ENCODE results near the gene PPP6R2.

PPP6R2 gene

DNA sequence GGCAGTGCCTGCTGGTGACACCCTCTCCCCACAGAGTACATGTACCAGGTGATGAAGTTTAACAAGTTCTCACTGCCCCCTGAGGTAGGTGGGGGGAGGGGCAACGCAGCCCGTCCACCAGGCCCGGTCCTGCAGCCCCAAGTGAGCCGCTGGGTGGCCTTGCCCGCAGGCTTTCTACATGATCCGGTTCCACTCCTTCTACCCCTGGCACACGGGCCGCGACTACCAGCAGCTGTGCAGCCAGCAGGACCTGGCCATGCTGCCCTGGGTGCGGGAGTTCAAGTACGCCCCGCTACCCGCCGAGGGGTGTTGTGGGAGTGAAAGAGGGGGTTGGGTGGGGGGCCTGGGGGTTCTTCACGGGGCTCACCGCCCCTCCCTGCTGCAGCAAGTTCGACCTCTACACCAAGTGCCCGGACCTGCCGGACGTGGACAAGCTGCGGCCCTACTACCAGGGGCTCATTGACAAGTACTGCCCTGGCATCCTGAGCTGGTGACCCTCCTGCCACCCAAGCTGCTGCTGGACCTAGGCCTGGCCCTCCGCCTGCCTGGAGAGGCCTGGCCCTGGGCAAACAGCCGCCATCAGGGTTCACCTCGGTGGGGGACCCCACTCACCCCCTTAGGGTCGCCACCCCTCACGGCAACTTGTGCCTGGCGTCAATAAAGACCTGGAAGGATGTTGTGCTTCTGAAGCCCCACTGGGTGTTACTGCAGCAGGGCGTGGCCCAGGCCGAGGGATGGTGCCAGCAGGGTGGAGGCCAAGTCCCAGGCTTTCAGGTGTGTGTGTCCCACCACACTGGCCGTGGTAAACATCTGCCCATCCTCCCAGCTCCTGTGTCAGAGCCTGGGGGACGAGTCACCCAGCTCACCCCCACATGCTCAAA lies 146.5 kb downstream of the PPP6R2 start:
- H3K4me2 ChIP-seq (ENCODE audit: low read length), result no peak overlapping the region
- no peaks in the 10 kb centered on the region for H3K27me3 ChIP-seq (ENCODE audit: insufficient read depth, low read length)
- no peaks in the 10 kb centered on the region for H3K79me2 ChIP-seq (ENCODE audit: insufficient read depth, low read length)
- no peak overlapping the region for H2AFZ ChIP-seq (ENCODE audit: low read length)
- TF ChIP-seq, protein P1, sequence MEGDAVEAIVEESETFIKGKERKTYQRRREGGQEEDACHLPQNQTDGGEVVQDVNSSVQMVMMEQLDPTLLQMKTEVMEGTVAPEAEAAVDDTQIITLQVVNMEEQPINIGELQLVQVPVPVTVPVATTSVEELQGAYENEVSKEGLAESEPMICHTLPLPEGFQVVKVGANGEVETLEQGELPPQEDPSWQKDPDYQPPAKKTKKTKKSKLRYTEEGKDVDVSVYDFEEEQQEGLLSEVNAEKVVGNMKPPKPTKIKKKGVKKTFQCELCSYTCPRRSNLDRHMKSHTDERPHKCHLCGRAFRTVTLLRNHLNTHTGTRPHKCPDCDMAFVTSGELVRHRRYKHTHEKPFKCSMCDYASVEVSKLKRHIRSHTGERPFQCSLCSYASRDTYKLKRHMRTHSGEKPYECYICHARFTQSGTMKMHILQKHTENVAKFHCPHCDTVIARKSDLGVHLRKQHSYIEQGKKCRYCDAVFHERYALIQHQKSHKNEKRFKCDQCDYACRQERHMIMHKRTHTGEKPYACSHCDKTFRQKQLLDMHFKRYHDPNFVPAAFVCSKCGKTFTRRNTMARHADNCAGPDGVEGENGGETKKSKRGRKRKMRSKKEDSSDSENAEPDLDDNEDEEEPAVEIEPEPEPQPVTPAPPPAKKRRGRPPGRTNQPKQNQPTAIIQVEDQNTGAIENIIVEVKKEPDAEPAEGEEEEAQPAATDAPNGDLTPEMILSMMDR (IDR thresholded peaks at IDR 0.05; ENCODE audit: low read length), result no peak
- TF ChIP-seq EZH2 (IDR thresholded peaks at IDR 0.05; ENCODE audit: borderline replicate concordance, low read length), result no peak
- no peaks in the 10 kb centered on the region for H3K9me3 ChIP-seq (ENCODE audit: low read length)
- H4K20me1 ChIP-seq (ENCODE audit: insufficient read depth, low read length), result no peaks in the 10 kb centered on the region
- H3K4me1 ChIP-seq (ENCODE audit: insufficient read depth, low read length, severe bottlenecking), result peaks cover 19% of the 10 kb centered on the region
- no peak overlapping the region for H3K4me3 ChIP-seq (ENCODE audit: low read depth, low read length, poor library complexity, severe bottlenecking)
- H3F3A ChIP-seq (ENCODE audit: insufficient read depth, low read length), result no peaks in the 10 kb centered on the region
- H3K9me2 ChIP-seq (ENCODE audit: low read depth, low read length), result no peaks in the 10 kb centered on the region
- H3K27ac ChIP-seq (ENCODE audit: low read depth, low read length, poor library complexity, severe bottlenecking), result no peak overlapping the region
- H3K9ac ChIP-seq (ENCODE audit: low read length), result no peak overlapping the region
- no peaks in the 10 kb centered on the region for H3K36me3 ChIP-seq (ENCODE audit: insufficient read depth, low read length)

GRCh38 chr22:50490531-50491308 lies 147.6 kb downstream of the PPP6R2 start:
- TF ChIP-seq, protein P1 (IDR thresholded peaks at IDR 0.05; ENCODE audit: low read length), result no peak
- no peak for TF ChIP-seq EZH2 (IDR thresholded peaks at IDR 0.05; ENCODE audit: borderline replicate concordance, low read length)
- Histone ChIP-seq H3F3A (ENCODE audit: insufficient read depth, low read length) (no peaks in the 10 kb centered on the region), H3K4me2 (ENCODE audit: low read length) (no peak overlapping the region)

More at GRCh38 chr22:50490531-50491308, 147.6 kb downstream of the PPP6R2 start:
- no peaks in the 10 kb centered on the region for H3K9me2 ChIP-seq (ENCODE audit: low read depth, low read length)
- no peaks in the 10 kb centered on the region for H3K9me3 ChIP-seq (ENCODE audit: low read length)
- no peaks in the 10 kb centered on the region for H3K79me2 ChIP-seq (ENCODE audit: insufficient read depth, low read length)
- H3K27me3 ChIP-seq (ENCODE audit: insufficient read depth, low read length), result no peaks in the 10 kb centered on the region
- no peaks in the 10 kb centered on the region for H3K36me3 ChIP-seq (ENCODE audit: insufficient read depth, low read length)
- H3K4me1 ChIP-seq (ENCODE audit: insufficient read depth, low read length, severe bottlenecking), result peaks cover 18% of the 10 kb centered on the region
- H3K9ac ChIP-seq (ENCODE audit: low read length), result no peak overlapping the region
- no peak overlapping the region for H3K4me3 ChIP-seq (ENCODE audit: low read depth, low read length, poor library complexity, severe bottlenecking)
- no peaks in the 10 kb centered on the region for H4K20me1 ChIP-seq (ENCODE audit: insufficient read depth, low read length)
- H3K27ac ChIP-seq (ENCODE audit: low read depth, low read length, poor library complexity, severe bottlenecking), result no peak overlapping the region
- no peak overlapping the region for H2AFZ ChIP-seq (ENCODE audit: low read length)

All from OCI-LY1 (cell line).